ENCODE results near the gene TM4SF4.

Gene TM4SF4

GRCh38 chr3:149455366-149455765 lies 19.1 kb upstream of the TM4SF4 start:
- Histone ChIP-seq H3K27me3 (ENCODE audit: low read depth, low read length) (no peaks in the 10 kb centered on the region), H3K27ac (ENCODE audit: low read length) (no peak overlapping the region), H3K9me3 (ENCODE audit: control insufficient read depth in 1 of 2, low read length in 2 of 2) (peaks cover 0 to 8% of the 10 kb centered on the region in 2 donors), H3K4me1 (ENCODE audit: control insufficient read depth in 1 of 2, insufficient read depth in 2 of 2, low read length in 2 of 2) (peaks cover 0 to 3% of the 10 kb centered on the region in 2 donors), H3K4me3 (ENCODE audit: low read depth in 1 of 2, low read length in 2 of 2) (no peak overlapping the region), H3K36me3 (ENCODE audit: control insufficient read depth in 1 of 2, insufficient read depth in 2 of 2, low read length in 2 of 2) (no peaks in the 10 kb centered on the region)

- peaks cover 0 to 3% of the 10 kb centered on the region in 2 donors for H3K4me1 ChIP-seq (ENCODE audit: control insufficient read depth in 1 of 2, insufficient read depth in 2 of 2, low read length in 2 of 2)
- no peak overlapping the region for H3K27ac ChIP-seq (ENCODE audit: low read length)
- H3K36me3 ChIP-seq (ENCODE audit: control insufficient read depth in 1 of 2, insufficient read depth in 2 of 2, low read length in 2 of 2) = no peaks in the 10 kb centered on the region
- peaks cover 0 to 8% of the 10 kb centered on the region in 2 donors for H3K9me3 ChIP-seq (ENCODE audit: control insufficient read depth in 1 of 2, low read length in 2 of 2)
- H3K4me3 ChIP-seq (ENCODE audit: low read depth in 1 of 2, low read length in 2 of 2) = no peak overlapping the region
- H3K27me3 ChIP-seq (ENCODE audit: low read depth, low read length) = no peaks in the 10 kb centered on the region
Measured at GRCh38 chr3:149455989-149456388, 18.5 kb upstream of the TM4SF4 start.

DNA sequence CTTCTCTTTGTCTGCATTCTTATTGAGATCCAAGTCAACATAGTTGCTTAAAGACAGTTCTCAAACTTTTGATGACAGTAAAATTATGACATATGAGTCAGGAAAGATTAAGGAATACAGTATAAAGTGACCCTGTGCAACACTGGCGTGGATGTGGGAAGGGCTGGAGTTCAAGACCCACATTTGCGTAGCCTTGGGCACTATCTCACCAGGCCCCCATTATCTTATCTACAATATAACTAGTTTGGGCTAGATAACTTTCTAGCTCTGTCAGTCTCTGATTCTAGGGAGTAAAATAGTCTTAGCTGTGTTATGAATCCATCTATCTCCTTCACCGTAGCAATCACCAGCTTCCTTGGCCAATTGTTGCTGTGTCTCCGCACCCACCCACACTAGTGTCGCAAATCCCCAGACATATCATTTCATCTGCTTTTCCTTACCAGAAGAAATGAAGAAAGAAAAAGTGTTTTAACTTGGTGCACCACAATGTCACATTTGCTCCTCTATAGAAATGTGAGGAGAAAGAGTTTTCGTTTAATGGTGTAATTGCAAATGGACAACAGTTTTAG lies 14.9 kb upstream of the TM4SF4 start:
- Histone ChIP-seq H3K36me3 (ENCODE audit: control insufficient read depth in 1 of 2, insufficient read depth in 2 of 2, low read length in 2 of 2) (no peaks in the 10 kb centered on the region), H3K27me3 (ENCODE audit: low read depth, low read length) (no peaks in the 10 kb centered on the region), H3K9me3 (ENCODE audit: control insufficient read depth in 1 of 2, low read length in 2 of 2) (no peaks in the 10 kb centered on the region), H3K4me3 (ENCODE audit: low read depth in 1 of 2, low read length in 2 of 2) (no peak overlapping the region), H3K4me1 (ENCODE audit: control insufficient read depth in 1 of 2, insufficient read depth in 2 of 2, low read length in 2 of 2) (peaks cover 0 to 3% of the 10 kb centered on the region in 2 donors), H3K27ac (ENCODE audit: low read length) (no peak overlapping the region)

DNA sequence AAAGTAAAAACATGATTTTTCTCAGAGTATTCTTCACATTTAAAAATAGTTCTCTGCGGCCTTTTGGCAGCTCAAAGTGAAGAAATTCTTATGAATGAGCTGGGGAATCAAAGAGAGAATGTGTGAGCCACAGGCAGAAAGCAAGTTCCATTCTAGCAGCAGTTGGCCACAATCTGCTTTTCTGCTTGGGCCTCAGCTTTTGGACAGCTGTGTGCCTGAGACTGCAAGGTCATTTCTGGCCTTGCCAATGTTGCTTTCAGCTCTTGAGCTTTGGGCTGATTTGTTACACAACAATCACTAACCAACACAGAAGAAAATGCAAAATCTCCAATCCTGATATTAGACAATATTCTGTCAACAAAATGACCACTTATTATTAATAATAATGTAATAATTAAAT lies 14.4 kb upstream of the TM4SF4 start:
- Histone ChIP-seq H3K4me1 (ENCODE audit: control insufficient read depth in 1 of 2, insufficient read depth in 2 of 2, low read length in 2 of 2) (peaks cover 0 to 3% of the 10 kb centered on the region in 2 donors), H3K9me3 (ENCODE audit: control insufficient read depth in 1 of 2, low read length in 2 of 2) (no peaks in the 10 kb centered on the region), H3K36me3 (ENCODE audit: control insufficient read depth in 1 of 2, insufficient read depth in 2 of 2, low read length in 2 of 2) (no peaks in the 10 kb centered on the region), H3K27ac (ENCODE audit: low read length) (no peak overlapping the region), H3K4me3 (ENCODE audit: low read depth in 1 of 2, low read length in 2 of 2) (no peak overlapping the region), H3K27me3 (ENCODE audit: low read depth, low read length) (no peaks in the 10 kb centered on the region)

DNA sequence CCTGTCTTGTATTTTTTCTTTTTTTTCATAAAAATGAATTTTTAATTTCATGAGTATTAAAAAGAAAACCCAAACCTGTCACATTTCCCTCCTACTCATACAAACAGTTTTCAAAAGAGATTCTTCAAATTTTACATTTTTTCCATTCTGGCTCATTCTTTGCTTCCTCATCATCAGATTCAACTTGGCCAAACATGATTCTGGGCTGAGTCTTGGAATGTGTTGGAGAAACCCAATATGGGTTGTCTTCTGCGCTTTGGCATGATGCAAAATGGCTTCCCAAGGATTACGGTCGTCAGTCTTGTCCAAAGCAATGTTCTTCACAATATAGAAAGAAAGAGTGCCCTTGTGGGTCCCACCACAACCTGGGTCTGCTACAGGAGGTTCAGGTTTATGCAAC lies 12.4 kb upstream of the TM4SF4 start:
- H3K9me3 ChIP-seq (ENCODE audit: control insufficient read depth in 1 of 2, low read length in 2 of 2) = no peaks in the 10 kb centered on the region
- H3K4me1 ChIP-seq (ENCODE audit: control insufficient read depth in 1 of 2, insufficient read depth in 2 of 2, low read length in 2 of 2) = peaks cover 3% of the 10 kb centered on the region in 2 donors
- no peaks in the 10 kb centered on the region for H3K36me3 ChIP-seq (ENCODE audit: control insufficient read depth in 1 of 2, insufficient read depth in 2 of 2, low read length in 2 of 2)
- no peak overlapping the region for H3K4me3 ChIP-seq (ENCODE audit: low read depth in 1 of 2, low read length in 2 of 2)
- no peak overlapping the region for H3K27ac ChIP-seq (ENCODE audit: low read length)
- H3K27me3 ChIP-seq (ENCODE audit: low read depth, low read length) = no peaks in the 10 kb centered on the region

- Histone ChIP-seq H3K4me1 (ENCODE audit: control insufficient read depth in 1 of 2, insufficient read depth in 2 of 2, low read length in 2 of 2) (peaks cover 3% of the 10 kb centered on the region in 2 donors), H3K4me3 (ENCODE audit: low read depth in 1 of 2, low read length in 2 of 2) (no peak overlapping the region), H3K9me3 (ENCODE audit: control insufficient read depth in 1 of 2, low read length in 2 of 2) (no peaks in the 10 kb centered on the region), H3K27ac (ENCODE audit: low read length) (no peak overlapping the region), H3K36me3 (ENCODE audit: control insufficient read depth in 1 of 2, insufficient read depth in 2 of 2, low read length in 2 of 2) (no peaks in the 10 kb centered on the region), H3K27me3 (ENCODE audit: low read depth, low read length) (no peaks in the 10 kb centered on the region)
Measured at GRCh38 chr3:149462581-149463011, 11.9 kb upstream of the TM4SF4 start.

- Histone ChIP-seq H3K27me3 (ENCODE audit: low read depth, low read length) (no peaks in the 10 kb centered on the region), H3K9me3 (ENCODE audit: control insufficient read depth in 1 of 2, low read length in 2 of 2) (no peaks in the 10 kb centered on the region), H3K36me3 (ENCODE audit: control insufficient read depth in 1 of 2, insufficient read depth in 2 of 2, low read length in 2 of 2) (no peaks in the 10 kb centered on the region), H3K27ac (ENCODE audit: low read length) (no peak overlapping the region), H3K4me3 (ENCODE audit: low read depth in 1 of 2, low read length in 2 of 2) (no peak overlapping the region), H3K4me1 (ENCODE audit: control insufficient read depth in 1 of 2, insufficient read depth in 2 of 2, low read length in 2 of 2) (peaks cover 3% of the 10 kb centered on the region in 2 donors)
Measured at GRCh38 chr3:149463921-149464320, 10.6 kb upstream of the TM4SF4 start.

DNA sequence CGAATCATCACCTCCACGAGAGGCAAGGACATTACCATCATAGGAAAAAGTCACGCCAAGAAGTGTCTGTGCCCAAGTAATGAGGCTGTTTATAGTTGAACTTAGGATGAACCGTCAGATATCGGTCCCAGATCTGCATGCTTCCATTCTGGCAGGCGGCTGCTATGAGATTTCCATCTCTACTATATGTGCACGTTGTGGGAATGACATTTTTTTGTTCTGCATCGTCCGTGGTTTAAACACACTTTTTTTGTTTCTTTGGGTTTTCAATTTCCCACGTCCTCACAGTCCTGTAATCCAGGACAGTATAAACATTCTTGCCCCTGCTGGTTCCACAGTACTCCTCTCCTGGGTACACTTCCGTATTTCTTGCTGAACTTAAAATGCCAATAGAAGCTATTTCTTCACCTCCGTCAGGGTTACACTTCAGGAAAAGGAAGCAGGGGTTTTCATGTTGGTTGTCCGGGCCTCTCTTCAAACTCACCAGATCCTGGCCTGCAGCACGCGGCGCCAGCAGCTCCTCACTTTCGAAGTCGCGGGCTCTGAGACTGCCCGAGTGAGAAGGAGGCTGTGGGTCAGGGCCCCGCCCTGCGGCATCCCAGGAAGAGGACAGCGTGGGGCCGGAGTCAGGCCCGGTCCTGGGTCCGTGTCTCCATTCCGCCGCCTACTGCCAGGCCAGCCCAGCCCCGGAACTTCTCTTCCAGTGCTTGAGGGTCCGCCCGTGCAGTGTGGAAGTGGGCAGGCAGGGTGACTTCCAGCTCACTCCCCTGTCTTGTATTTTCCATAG lies 9.8 kb upstream of the TM4SF4 start:
- Histone ChIP-seq H3K4me1 (ENCODE audit: control insufficient read depth in 1 of 2, insufficient read depth in 2 of 2, low read length in 2 of 2) (peaks cover 0 to 3% of the 10 kb centered on the region in 2 donors), H3K27me3 (ENCODE audit: low read depth, low read length) (no peaks in the 10 kb centered on the region), H3K9me3 (ENCODE audit: control insufficient read depth in 1 of 2, low read length in 2 of 2) (no peaks in the 10 kb centered on the region), H3K36me3 (ENCODE audit: control insufficient read depth in 1 of 2, insufficient read depth in 2 of 2, low read length in 2 of 2) (no peaks in the 10 kb centered on the region), H3K4me3 (ENCODE audit: low read depth in 1 of 2, low read length in 2 of 2) (no peak overlapping the region), H3K27ac (ENCODE audit: low read length) (no peak overlapping the region)

DNA sequence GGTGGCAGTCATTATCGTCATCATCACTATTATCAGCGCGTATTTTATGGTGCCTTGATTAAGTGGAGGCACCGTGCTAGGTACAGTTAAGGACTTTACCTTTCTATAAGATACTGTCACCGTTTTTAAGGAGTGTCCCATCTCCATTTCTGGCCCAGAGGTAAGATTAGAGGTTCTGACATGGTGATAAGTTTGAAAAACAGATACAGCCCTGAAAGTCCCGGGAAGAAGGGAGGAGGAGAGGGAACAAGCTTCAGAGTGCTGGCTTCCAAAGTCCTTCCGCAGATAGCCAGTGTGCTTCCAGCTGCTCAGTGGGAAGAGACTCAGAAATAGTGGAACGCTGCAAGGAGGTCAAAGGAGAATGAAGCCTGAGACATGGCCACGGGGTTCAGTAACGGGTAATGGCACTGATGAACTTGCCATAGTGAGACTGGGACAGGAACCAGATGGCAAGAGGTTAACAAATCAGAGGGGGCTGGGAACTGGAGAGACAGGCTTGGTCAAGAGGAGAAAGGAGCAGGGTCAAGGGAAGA lies 9.1 kb upstream of the TM4SF4 start:
- H3K27me3 ChIP-seq (ENCODE audit: low read depth, low read length) = no peaks in the 10 kb centered on the region
- H3K9me3 ChIP-seq (ENCODE audit: control insufficient read depth in 1 of 2, low read length in 2 of 2) = no peaks in the 10 kb centered on the region
- no peak overlapping the region for H3K4me3 ChIP-seq (ENCODE audit: low read depth in 1 of 2, low read length in 2 of 2)
- no peaks in the 10 kb centered on the region for H3K36me3 ChIP-seq (ENCODE audit: control insufficient read depth in 1 of 2, insufficient read depth in 2 of 2, low read length in 2 of 2)
- peaks cover 0 to 3% of the 10 kb centered on the region in 2 donors for H3K4me1 ChIP-seq (ENCODE audit: control insufficient read depth in 1 of 2, insufficient read depth in 2 of 2, low read length in 2 of 2)
- no peak overlapping the region for H3K27ac ChIP-seq (ENCODE audit: low read length)

- H3K4me1 ChIP-seq (ENCODE audit: control insufficient read depth in 1 of 2, insufficient read depth in 2 of 2, low read length in 2 of 2) = peaks cover 0 to 3% of the 10 kb centered on the region in 2 donors
- no peak overlapping the region for H3K27ac ChIP-seq (ENCODE audit: low read length)
- no peaks in the 10 kb centered on the region for H3K27me3 ChIP-seq (ENCODE audit: low read depth, low read length)
- no peaks in the 10 kb centered on the region for H3K9me3 ChIP-seq (ENCODE audit: control insufficient read depth in 1 of 2, low read length in 2 of 2)
- H3K4me3 ChIP-seq (ENCODE audit: low read depth in 1 of 2, low read length in 2 of 2) = no peak overlapping the region
- no peaks in the 10 kb centered on the region for H3K36me3 ChIP-seq (ENCODE audit: control insufficient read depth in 1 of 2, insufficient read depth in 2 of 2, low read length in 2 of 2)
Measured at GRCh38 chr3:149466192-149466591, 8.3 kb upstream of the TM4SF4 start.

DNA sequence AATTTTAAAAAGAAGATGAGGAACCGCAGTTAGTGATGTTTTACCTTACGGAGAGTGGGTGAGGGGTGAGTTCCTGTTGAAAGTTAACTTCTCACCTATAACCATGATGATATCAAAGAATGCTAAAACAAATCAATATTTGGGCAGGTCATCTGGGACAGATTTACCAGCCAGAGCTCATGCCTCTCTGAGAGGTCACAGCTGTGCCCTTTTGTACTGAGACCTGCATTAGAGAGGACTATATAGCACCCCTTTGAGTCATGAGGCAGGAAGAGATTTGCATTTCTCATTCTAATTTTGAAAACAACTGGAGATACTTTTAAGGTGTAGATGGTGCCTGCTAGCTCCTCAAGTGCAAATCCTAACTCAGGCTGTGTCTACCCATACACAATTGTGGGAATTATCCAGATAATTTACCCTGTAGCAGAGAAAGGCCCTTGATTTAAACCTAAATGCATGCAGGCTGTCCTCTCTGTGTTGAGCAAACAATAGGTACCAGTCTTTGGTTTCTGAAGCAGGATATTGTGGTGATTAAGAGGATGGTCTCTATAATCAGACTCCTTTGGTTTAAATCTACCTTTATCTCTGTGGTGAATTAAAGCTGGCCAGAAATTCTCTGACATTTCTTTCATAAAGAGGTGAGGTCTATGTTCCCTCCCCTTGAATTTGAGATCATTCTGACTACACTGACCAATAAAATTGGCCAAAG lies 5.8 kb upstream of the TM4SF4 start:
- no peaks in the 10 kb centered on the region for H3K36me3 ChIP-seq (ENCODE audit: control insufficient read depth in 1 of 2, insufficient read depth in 2 of 2, low read length in 2 of 2)
- no peaks in the 10 kb centered on the region for H3K27me3 ChIP-seq (ENCODE audit: low read depth, low read length)
- peaks cover 0 to 3% of the 10 kb centered on the region in 2 donors for H3K4me1 ChIP-seq (ENCODE audit: control insufficient read depth in 1 of 2, insufficient read depth in 2 of 2, low read length in 2 of 2)
- H3K9me3 ChIP-seq (ENCODE audit: control insufficient read depth in 1 of 2, low read length in 2 of 2) = no peaks in the 10 kb centered on the region
- no peak overlapping the region for H3K27ac ChIP-seq (ENCODE audit: low read length)
- no peak overlapping the region for H3K4me3 ChIP-seq (ENCODE audit: low read depth in 1 of 2, low read length in 2 of 2)
